ENCODE measurements around the gene TBCC.
"Not testable (repeated sequence)": the region's sequence is repeated elsewhere in the genome, so short reads cannot be mapped to it uniquely, and the experiment has no call there.

Gene TBCC

DNA sequence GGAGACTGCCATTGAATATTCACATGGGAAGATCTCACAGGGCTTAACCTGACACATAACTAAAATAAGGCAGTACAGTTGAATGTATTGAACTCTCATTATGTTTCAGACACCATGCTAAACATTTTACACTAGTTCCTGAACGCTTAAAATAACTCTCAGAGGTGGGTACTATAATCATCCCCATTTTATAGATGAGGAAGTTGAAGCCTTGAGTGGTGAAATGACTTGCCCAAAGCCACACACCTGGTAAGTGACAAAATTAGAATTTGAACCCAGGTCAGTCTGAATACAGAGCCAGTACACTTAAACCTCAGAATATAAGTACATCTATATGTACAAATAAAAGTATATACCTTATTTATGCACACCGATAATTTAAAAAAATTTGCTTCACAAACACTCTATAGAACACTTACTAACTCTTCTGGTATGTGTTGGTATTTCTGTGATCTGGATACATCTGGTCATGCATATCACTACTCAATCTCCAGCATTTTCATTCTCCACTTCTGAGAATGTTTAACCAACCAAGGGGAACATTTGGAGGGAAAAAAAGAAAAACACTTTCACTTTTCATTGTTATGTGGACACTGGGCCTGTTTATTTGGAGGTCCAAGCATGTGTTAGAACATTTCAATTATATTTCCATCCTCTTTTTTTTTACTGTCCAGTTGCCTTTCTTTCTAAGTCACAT lies 31.4 kb upstream of the TBCC start:
- no peak for DNase-seq
- intact Hi-C loops (cut with DNase I) = no loop called here

DNA sequence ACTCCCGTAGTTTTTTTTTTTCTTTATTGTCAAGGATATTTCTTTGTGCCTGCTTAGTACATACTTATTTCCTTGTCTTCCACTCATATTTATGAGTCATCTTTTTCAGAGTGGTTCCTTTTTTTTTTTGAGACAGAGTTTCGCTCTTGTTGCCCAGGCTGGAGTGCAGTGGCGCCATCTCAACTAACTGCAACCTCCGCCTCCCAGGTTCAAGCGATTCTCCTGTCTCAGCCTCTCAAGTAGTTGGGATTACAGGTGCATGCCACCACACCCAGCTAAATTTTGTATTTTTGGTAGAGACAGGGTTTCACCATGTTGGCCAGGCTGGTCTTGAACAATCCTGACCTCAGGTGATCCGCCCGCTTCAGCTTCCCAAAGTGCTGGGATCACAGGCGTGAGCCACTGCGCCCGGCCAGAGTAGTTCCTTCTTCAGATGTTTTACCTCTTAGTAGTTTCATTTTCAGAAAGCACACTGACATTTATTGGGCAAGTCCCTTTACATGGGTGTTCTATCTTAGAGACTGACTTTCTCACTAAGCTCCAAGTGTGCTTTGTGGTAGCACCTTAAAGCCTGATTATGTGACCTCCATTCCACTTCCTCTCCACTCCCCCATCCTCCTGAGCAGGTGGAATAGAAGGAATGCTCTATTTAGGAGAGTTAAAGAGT lies 29.1 kb upstream of the TBCC start:
- peak in 1 of 42 donors; percentile 19 for DNase-seq
- intact Hi-C loops (cut with DNase I) = not testable (repeated sequence)

DNA sequence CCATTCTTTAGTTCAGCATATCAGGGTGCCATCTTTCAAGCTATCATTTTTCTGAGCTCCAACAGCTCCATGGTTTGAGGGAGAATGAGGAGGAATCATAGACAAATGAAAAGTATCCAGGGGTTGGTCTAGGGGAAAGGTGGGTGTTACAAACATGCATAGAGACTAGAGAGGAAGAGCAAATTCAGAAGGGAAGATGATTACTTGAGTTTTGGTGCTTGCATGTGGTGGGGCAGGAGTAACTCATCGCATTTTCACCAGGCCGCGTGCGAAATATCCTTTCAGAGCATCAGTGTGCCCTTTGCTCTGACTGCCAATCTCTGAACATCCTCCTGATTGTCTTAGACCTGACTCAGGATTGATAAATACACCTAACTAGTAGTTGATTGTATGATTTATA lies 28.3 kb upstream of the TBCC start:
- DNase-seq = no peak
- intact Hi-C loops (cut with DNase I) = no loop called here

DNA sequence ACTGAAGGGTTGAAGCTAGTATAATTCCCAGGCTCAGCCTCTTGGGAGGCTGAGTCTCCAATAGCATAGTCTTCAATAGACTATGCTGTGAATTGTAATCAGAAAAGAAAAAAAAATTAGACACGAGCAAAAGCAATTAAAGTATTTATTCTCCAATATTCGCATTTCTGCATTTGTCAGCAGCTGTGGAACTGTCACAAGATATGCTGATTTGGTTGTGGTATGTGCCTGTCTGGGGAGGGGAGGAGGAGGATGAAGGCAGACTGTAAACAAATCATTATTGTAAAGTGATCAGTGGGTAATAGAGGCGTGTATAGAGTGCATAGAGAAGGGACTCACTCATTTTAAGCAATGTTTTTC lies 25.8 kb upstream of the TBCC start:
- no peak for DNase-seq
- intact Hi-C loops (cut with DNase I) = no loop called here

DNA sequence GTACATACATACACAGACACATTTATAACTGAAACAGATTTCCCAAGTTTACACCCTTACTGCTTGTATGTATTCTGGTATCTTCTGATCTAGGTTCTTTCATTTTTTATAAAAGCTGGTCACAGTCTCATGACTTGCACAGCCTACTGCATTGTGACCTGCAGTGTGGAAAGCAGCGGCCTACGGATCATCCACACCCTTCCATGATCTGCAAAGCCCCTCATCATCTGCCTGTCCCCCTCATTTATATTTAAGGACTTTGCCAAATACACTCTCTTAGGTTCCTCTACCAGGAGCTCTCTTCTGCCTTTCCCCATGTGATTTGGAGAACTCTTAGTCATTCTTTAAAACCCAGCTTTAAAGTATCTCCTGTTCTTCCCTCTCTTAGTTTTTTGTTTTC lies 23.9 kb upstream of the TBCC start:
- intact Hi-C loops (cut with DNase I) = no loop called here
- no peak for DNase-seq

DNA sequence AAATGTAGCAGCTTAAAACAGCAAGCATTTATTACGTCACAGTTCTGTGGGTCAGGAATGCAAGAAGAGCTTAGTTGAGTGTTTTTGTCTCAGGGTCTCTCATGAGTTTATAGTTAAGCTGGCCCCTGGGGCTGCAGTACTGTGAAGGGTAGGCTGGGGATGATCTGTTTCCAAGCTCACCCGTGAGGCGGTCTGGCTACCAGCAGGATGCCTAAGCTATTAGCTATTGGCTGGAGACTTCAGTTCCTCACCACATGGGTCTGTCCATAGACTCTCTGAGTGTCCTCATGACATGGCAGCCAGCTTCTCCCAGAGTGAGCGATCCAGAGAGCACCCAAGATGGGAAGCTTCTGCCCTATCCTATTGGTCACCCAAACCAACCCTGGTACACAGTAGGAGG lies 23.1 kb upstream of the TBCC start:
- intact Hi-C loops (cut with DNase I) = no loop called here
- DNase-seq = no peak

DNA sequence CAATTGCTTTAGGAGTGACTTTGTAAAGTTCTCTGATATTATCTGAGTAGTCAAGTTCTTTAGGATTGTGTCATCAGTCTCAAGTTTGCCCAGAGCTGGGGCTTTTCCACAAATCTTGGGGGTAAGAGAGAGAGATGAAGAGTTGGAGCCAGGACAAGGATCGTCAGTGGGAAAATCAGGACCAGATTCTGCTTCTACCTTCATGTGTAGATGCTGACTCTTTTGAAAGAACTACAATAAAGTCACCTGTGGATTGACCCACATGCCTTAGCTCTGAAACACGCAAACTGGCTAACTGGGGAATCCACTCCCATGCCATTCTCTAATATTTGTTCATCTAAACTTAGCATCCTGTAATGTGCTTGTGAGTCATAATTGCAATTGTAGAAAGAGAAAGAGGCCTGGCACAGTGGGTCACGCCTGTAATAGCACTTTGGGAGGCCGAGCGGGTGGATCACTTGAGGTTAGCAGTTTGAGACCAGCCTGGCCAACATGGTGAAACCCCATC lies 20.3 kb upstream of the TBCC start:
- intact Hi-C loops (cut with DNase I) = no loop called here
- no peak for DNase-seq

DNA sequence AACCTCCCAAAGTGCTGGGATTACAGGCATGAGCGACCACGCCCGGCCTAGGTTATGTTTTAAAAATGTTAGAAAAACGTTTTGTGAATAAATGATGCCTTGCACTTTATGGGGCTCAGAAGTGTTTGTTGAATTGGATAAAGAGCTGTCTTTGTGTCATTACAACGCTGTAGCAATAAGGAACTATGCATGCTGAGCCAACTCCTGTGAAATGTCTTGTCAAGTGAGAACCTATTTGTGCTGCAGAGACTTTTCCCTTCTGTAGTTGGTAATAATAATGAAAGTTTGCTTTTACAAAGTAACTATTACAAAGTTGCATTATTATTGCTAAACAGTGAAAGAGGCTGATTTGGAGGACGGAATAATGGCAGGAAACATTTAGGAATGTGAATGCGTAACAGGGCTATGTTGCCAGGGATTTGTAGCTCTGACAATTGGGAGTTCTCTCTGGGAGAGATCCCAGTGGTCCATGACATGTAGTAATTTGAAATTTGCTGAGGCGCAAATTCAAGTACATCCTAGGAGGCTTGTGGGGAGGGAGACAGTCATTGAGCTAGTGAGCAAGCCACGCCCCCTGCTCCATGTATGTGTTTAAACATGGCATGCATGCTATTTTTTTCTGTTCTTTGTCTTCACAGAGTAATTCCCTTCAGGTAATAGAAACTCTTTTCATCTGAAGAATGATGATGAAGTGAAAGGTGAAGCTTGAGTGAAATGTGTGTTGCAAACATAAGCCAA lies 19.2 kb upstream of the TBCC start:
- no peak for DNase-seq
- intact Hi-C loops (cut with DNase I) = no loop called here

DNA sequence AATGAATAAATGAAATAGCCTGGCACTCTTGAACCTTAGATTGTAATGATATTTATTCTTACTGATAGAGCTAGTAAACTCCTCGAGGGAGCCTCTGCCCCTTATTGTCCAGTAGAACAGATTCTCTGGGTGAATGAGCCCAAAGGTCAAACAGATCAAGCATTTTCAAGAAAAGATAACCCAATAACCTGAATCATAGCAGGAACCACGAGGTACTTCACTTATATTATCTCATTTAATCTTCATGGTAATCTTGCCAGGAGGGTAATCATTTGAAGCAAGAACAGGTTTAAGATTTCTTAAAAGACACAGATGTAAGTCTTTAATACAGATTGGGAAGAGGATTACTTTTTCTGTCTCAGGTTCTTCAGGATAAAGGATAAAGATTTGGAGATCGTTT lies 17.0 kb upstream of the TBCC start:
- intact Hi-C loops (cut with DNase I) = no loop called here
- no peak for DNase-seq

DNA sequence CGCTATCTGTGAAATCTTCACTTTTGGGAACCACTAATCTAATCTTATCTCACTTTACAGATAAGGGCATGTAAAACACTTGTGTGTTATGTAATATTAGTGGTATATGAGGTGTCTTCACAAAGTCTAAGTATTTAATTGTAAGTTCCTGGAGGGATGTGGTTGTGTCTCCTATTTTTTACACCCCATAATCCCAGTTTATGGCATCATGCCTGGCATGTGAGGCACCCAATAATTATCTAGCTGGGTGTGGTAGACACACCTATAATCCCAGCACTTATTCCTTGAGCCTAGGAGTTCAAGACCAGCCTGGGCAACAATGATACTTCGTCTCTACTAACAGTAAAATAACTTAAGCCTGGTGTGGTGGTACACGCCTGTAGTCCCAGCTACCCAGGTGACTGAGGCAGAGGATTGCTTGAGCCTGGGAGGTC lies 16.5 kb upstream of the TBCC start:
- DNase-seq = no peak
- intact Hi-C loops (cut with DNase I) = no loop called here

DNA sequence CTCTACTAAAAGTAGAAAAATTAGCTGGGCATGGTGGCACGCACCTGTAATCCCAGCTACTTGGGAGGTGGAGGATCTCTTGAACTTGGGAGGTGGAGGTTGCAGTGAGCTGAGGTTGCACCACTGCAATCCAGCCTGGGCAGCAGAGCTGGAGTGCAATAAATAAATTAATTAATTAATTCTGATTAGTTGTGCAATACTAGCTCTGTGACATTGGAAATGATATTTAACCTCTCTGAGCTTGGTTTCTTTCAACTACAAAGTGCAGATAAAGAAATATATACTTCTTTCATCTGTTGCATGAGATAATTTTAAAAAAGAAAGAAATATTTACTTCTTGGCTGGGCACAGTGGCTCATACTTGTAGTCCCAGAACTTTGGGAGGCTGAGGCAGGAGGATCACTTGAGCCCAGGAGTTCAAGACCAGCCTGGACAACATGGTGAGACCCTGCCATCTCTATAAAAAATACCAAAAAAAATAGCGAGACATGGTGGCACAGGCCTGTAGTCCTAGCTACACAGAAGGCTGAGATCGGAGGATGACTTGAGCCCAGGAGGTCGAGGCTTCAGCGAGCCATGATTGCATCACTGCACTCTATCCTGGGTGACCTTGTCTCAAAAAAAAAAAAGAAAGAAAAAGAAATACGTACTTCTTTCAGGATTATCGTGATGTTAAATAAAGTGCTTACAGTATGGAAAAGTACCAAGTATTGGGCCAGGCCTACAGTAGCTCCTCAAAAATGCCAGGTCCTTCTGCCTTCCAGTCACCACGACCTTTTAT lies 15.6 kb upstream of the TBCC start:
- intact Hi-C loops (cut with DNase I) = no loop called here
- no peak for DNase-seq

DNA sequence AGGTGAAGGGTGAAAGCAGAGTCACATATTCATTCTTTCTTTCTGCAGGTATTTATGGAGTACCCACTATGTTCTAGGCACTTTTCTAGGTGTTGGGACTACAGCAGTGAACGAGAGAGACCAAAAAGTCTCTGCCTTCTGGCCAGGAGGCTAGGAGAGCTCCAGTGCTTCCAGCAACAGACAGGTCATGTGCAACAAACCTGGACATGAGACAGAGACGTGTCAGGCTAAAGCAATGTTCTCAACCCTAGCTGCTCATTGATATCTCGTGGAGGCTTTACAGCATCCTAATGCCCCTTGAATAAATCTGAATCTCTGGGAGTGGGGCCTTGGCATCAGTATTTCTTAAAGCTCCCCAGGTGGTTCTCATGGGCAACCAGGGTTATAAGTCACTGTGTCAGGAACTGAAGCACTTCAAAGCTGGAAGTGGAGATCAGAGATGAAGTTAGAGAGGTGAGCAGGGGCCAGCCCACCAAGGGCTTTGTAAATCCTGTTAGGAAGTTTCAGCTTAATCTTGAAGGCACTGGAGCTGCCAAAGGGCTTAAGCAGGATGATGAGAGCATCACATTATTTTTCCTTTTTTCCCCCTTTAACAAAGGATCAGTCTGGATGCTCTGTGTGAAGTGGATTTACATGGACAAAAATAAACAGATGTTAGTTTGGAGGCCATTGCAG lies 13.0 kb upstream of the TBCC start:
- DNase-seq = no peak
- intact Hi-C loops (cut with DNase I) = no loop called here

DNA sequence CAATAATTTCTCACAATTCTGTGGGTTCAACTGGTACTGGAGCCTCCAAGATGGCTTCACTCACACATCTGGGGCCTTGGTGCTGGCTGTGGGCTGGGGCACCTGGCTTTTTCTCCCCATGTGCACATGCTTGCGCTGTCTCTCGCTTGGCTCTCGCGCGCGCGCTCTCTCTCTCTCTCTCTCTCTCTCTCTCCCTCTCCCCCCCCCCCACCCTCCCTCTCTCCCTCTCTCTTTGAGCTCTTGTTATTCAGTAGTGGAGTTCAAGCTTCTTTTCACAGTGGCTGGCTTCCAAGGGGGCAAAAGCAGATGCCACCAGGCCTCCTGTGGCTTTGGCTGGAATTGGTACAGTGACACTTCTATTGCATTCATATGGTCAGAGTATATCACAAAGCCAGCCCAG lies 10.8 kb upstream of the TBCC start:
- intact Hi-C loops (cut with DNase I) = no loop called here
- DNase-seq = peak in 14 of 42 donors; percentile 2 to 54 (median 21)

DNA sequence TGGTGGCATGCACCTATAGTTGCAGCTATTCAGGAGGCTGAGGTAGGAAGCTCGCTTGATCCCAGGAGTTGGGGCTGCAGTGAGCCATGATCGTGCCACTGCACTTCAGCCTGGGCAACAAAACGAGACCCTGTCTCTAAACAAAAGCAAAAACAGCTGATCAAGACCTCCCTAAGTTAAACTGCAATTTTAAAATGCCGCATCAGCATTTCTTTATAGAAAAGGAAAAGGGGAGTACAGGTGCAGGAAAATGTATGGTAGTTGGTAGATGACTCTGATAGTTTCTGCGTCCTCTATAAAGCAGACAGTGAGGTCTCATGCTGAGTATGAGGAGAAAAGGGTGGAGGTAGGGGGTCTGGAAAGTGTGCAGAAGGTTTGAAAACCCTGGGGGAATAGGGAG lies 8.9 kb upstream of the TBCC start:
- no peak for DNase-seq
- intact Hi-C loops (cut with DNase I) = no loop called here

DNA sequence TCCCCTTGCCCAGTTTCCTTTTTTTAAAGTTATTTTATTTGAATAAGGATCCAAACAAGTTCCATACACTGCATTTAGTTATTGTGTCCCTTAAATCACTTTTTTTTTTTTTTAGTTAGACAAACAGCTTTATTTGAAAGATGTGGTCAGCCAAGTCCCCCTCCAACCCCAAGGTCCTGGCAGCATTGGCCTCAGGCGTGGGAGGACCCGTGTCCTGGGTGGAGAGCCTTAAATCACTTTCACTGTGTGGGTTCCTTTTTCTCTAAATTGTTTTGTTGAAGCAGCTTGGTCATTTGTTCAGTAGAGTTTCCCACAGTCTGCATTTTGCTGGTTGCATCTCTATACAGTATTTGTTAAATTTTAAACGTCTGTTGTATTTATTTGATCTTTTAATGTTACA lies 5.2 kb upstream of the TBCC start:
- DNase-seq = no peak

DNA sequence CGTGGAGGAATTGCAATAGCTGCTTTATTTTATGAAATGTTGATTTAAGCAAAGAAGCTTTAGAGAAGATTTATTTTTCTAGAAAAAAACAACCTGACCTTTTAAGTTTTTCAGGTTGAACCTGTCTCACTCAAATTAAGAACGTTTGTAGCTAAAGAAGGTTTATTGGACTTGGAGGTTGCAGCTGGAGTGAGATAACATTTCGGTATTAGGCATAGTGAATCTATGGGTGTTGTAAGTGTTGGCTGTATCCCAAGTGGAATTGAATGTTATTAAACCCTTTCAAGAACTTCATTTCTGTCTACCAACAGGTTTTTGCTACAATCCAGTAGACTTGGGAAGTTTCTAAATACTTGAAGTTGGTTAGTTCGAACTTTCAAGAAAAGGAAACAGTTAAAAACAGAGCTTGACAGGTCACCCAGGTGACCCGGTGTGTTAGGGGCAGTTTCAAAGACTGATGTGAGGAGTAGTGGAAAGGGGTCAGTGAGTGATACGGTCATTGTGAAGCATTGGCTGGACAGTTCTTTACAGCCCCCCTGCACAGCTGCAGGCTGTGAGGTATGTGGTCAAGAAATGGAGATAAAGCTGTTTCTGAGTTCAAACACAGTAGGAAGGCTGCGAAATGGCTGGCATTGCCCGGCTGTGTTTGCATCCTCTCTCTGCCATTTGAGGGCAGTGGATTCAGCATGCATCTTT lies 2.4 kb upstream of the TBCC start:
- intact Hi-C loops (cut with DNase I) = no loop called here
- peak in 1 of 42 donors; percentile 8 for DNase-seq

More for the DNA sequence above, 5.2 kb upstream of the TBCC start:
- intact Hi-C loops (cut with DNase I) = no loop called here

DNA sequence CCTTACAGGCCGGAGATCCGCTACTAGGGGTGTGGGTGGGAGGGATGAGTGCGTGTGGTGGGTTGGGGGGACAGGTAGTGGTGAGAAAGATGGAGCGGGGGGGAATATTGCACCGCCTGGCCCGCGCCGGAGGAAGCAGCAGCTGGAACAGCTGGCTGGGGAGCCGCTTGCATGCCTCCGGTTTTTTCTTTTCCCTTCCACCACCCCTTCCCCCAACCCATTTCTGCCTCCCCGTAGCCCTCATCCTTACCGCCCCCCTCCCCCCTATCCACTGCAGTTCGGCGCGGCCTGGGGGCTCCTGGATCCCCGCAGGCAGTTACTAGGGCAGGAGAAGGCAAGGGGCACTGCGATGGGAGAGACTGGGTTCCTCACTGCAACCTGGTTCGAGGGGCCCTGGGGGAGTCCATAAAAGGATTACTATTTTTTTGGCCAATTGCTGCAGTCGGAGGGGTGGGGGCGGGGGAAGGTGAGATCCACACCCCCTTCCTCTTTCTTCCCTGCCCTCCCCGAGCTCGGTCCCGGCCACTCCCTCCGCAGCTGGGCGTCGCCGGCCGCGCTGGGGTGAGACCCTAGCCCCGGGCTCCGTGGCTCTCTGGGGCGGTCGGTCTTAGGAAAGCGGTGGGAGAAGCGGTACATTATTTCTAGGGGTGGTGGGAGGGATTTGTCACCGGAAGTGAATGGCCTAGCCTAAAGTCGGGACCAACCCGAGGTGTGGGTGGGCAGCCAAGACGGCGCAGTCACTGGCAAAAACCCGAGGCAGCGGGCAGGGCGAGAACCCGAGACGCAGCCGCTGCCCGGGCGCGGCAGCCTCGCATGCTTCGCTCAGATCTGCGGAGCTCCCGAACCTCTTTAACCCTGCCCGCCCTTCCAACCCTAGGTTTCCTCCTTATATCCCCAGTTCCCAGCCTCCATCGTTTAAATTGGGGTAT lies 824 bp upstream of the TBCC start:
- DNase-seq = peak; percentile 58 to 91 (median 79)
- intact Hi-C loops (cut with DNase I) = loop anchor here (2.0 kb wide), 1 partner anchor 36 kb away; the partner anchor contains the start of gene BICRAL
